Activated CD4-positive, alpha-beta T cell treated with anti-CD3 and anti-CD28 coated beads, Interleukin-2, amount 10 ng/mL, durations not matched to agents 7 days and 5 days (primary cell): ENCODE data around the gene ZNF638. TPM values are rescaled to one million over a fixed set of nuclear protein-coding genes. Genes with fewer than 3 reads are reported as not detected.

ENCODE experiments used
- CTCF ChIA-PET: fragments of 350-600 bp; sonication (Branson Sonifier 250); formaldehyde crosslinking; loops from one replicate; lab custom pipeline; 2021; ENCODE audit warnings: antibody characterized with exemption; lab: Charles Lee
- POLR2A ChIA-PET: fragments of 350-600 bp; sonication (Branson Sonifier 250); formaldehyde crosslinking; loops from one replicate; lab custom pipeline; 2021; ENCODE audit warnings: antibody characterized with exemption; lab: Charles Lee
- DNase-seq: peaks from one replicate; pipeline ENCODE4 v3.0.0-alpha.2; 2020
- H3K27ac Mint-ChIP-seq: one replicate; pipeline ENCODE4 v1.8.0; 2021; ENCODE audit warnings: mild to moderate bottlenecking, moderate library complexity, mixed read lengths
- H3K27me3 Mint-ChIP-seq: one replicate; pipeline ENCODE4 v1.8.0; 2021; ENCODE audit warnings: mixed read lengths
- H3K36me3 Mint-ChIP-seq: one replicate; pipeline ENCODE4 v1.8.0; 2021; ENCODE audit warnings: low read depth, mixed read lengths
- H3K4me1 Mint-ChIP-seq: one replicate; pipeline ENCODE4 v1.8.0; 2021; ENCODE audit warnings: mixed read lengths
- H3K4me3 Mint-ChIP-seq: one replicate; pipeline ENCODE4 v1.8.0; 2021; ENCODE audit warnings: mild to moderate bottlenecking, moderate library complexity, mixed read lengths
- H3K9me3 Mint-ChIP-seq: one replicate; pipeline ENCODE4 v1.8.0; 2021; ENCODE audit warnings: mixed read lengths
- total RNA-seq, 2 experiments: library from RNA; stranded (reverse); gene quantifications; one replicate each; pipeline ENCODE4 v1.2.3, GENCODE V29; 2021

Gene ZNF638
- total RNA-seq, 2 experiments from 2014 or later, result 87.6 to 101 TPM

DNA sequence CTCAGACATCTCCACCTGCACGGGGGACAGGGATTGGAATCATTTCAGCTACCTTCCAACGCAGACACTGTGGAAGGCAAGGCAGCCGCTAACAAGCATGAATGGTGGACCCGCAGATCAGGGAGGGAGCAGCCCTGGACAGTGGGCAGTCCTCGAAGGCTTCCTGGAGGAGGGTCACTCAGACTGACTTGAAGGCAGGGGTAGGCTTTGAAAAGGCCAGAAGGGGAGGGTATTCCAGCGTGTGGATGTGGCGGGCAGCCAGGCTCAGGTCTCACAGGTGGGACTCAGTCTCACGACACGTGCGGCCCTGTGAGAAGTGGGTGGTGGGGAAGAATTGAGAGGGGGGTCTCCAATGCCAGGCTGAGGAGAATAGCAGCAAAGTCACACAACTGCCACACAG, 151.7 kb downstream of the ZNF638 start:
- Mint-ChIP-seq H3K36me3 (no peaks in the 10 kb centered on the region), H3K9me3 (no peaks in the 10 kb centered on the region), H3K4me3 (no peak overlapping the region), H3K4me1 (no peaks in the 10 kb centered on the region), H3K27ac (no peak overlapping the region), H3K27me3 (peaks cover 2% of the 10 kb centered on the region)
- ChIA-PET CTCF (no interaction called here), POLR2A (no interaction called here)
- DNase-seq, result no peak

DNA sequence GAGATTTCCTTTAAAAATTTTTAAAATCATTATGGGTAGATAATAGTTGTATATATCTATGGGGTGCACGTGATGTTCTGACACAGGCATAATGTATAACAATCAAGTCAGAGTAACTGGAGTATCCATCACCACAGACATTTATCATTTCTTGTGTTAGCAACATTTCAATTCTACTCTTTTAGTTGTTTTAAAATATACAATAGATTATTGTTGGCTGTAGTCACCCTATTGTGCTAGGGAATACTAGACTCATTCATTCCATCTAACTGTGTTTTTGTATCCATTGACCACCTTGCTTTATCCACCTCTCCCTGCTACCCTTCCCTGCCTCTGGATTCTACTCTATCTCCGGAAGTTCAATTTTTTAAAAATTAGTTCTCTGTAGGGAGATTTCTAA, 152.8 kb downstream of the ZNF638 start:
- H3K36me3 Mint-ChIP-seq, result no peaks in the 10 kb centered on the region
- H3K9me3 Mint-ChIP-seq, result no peaks in the 10 kb centered on the region
- no peaks in the 10 kb centered on the region for H3K4me1 Mint-ChIP-seq
- no peak for DNase-seq
- ChIA-PET CTCF (no interaction called here), POLR2A (no interaction called here)
- peaks cover 2% of the 10 kb centered on the region for H3K27me3 Mint-ChIP-seq
- no peak overlapping the region for H3K27ac Mint-ChIP-seq
- no peak overlapping the region for H3K4me3 Mint-ChIP-seq

Other genes with a start within 250 kb of the ZNF638 start
- 10 to 100 TPM; 13.5 to 15.3 TPM for gene MCEE, start 201.6 kb upstream of the ZNF638 start, total RNA-seq
- gene MPHOSPH10, start 201.1 kb upstream of the ZNF638 start, total RNA-seq, result 10 to 100 TPM; 36.4 to 44.1 TPM
- 1 to 10 TPM; 1.6 to 1.9 TPM for gene PAIP2B, start 104.7 kb upstream of the ZNF638 start, total RNA-seq
- gene DYSF, start 121.8 kb downstream of the ZNF638 start, total RNA-seq, result under 1 TPM; 0.12 TPM